Trophoblast cell (in vitro differentiated cells and primary cell): ENCODE data around the gene MEGF6.
A peak's percentile ranks its signal among the peaks of the same experiment; 100 is the strongest.

ENCODE experiments used
- DNase-seq, 2 donors: peaks; one replicate each; pipeline ENCODE4 v3.0.0-alpha.2; 2016
- H2AFZ ChIP-seq: 2 replicates; pipeline ENCODE4 v1.6.1; 2013; ENCODE audit warnings: low read length, moderate library complexity, mild to moderate bottlenecking; ENCODE audit not compliant: insufficient read depth, poor library complexity
- H2AK5ac ChIP-seq: 2 replicates; pipeline ENCODE4 v1.6.1; 2013; ENCODE audit warnings: mild to moderate bottlenecking, low read length
- H2BK120ac ChIP-seq: 2 replicates; pipeline ENCODE4 v1.6.1; 2013; ENCODE audit warnings: low read length, mild to moderate bottlenecking, moderate library complexity; ENCODE audit not compliant: insufficient read depth, poor library complexity
- H2BK12ac ChIP-seq: 2 replicates; pipeline ENCODE4 v1.6.1; 2013; ENCODE audit warnings: mild to moderate bottlenecking, low read length, moderate library complexity
- H2BK5ac ChIP-seq: 2 replicates; pipeline ENCODE4 v1.6.1; 2013; ENCODE audit warnings: low read length, low read depth, moderate library complexity, mild to moderate bottlenecking; ENCODE audit not compliant: poor library complexity
- H3K14ac ChIP-seq: 2 replicates; pipeline ENCODE4 v1.6.1; 2013; ENCODE audit warnings: mild to moderate bottlenecking, low read length
- H3K18ac ChIP-seq: 2 replicates; pipeline ENCODE4 v1.6.1; 2013; ENCODE audit warnings: mild to moderate bottlenecking, low read length
- H3K23ac ChIP-seq: 2 replicates; pipeline ENCODE4 v1.6.1; 2013; ENCODE audit warnings: low read length
- H3K27ac ChIP-seq: 2 replicates; pipeline ENCODE4 v1.5.1; 2013; ENCODE audit warnings: low read depth, mild to moderate bottlenecking, inconsistent platforms, low read length, moderate library complexity
- H3K27me3 ChIP-seq: 2 replicates; pipeline ENCODE4 v1.6.1; 2013; ENCODE audit warnings: inconsistent platforms, mild to moderate bottlenecking, low read length, moderate library complexity; ENCODE audit not compliant: insufficient read depth
- H3K36me3 ChIP-seq, 2 experiments: 1 replicate in 1 of 2; 2 replicates in 1 of 2; pipeline ENCODE4 v1.6.1; 2013; ENCODE audit warnings: low read length in 2 of 2, mild to moderate bottlenecking in 2 of 2, moderate library complexity in 1 of 2; ENCODE audit not compliant: insufficient read depth in 2 of 2, control insufficient read depth in 1 of 2
- H3K4ac ChIP-seq: 2 replicates; pipeline ENCODE4 v1.6.1; 2013; ENCODE audit warnings: low read depth, mild to moderate bottlenecking, low read length, moderate library complexity
- H3K4me1 ChIP-seq, 2 experiments: 1 replicate in 1 of 2; 2 replicates in 1 of 2; pipeline ENCODE4 v1.6.1; 2013; ENCODE audit warnings: low read length in 2 of 2, mild to moderate bottlenecking in 2 of 2, moderate library complexity in 1 of 2; ENCODE audit not compliant: insufficient read depth in 2 of 2, control insufficient read depth in 1 of 2
- H3K4me2 ChIP-seq: 2 replicates; pipeline ENCODE4 v1.6.1; 2013; ENCODE audit warnings: inconsistent platforms, mild to moderate bottlenecking, low read length, moderate library complexity
- H3K4me3 ChIP-seq: 2 replicates; pipeline ENCODE4 v1.5.1; 2013; ENCODE audit warnings: mild to moderate bottlenecking, low read depth, low read length, inconsistent platforms
- H3K79me1 ChIP-seq: one replicate; pipeline ENCODE4 v1.6.1; 2013; ENCODE audit warnings: low read length
- H3K79me2 ChIP-seq: 2 replicates; pipeline ENCODE4 v1.6.1; 2013; ENCODE audit warnings: low read length, mild to moderate bottlenecking; ENCODE audit not compliant: control insufficient read depth, insufficient read depth, poor library complexity
- H3K9ac ChIP-seq: 2 replicates; pipeline ENCODE4 v1.6.1; 2013; ENCODE audit warnings: mild to moderate bottlenecking, low read length
- H3K9me3 ChIP-seq: 2 replicates; pipeline ENCODE4 v1.6.1; 2013; ENCODE audit warnings: low read depth, mild to moderate bottlenecking, control low read depth, inconsistent platforms, low read length; ENCODE audit not compliant: insufficient read depth
- H4K12ac ChIP-seq: 2 replicates; pipeline ENCODE4 v1.6.1; 2013; ENCODE audit warnings: low read depth, mild to moderate bottlenecking, low read length, moderate library complexity
- H4K8ac ChIP-seq: 2 replicates; pipeline ENCODE4 v1.6.1; 2013; ENCODE audit warnings: low read depth, mild to moderate bottlenecking, low read length, moderate library complexity
- H4K91ac ChIP-seq: one replicate; pipeline ENCODE4 v1.6.1; 2013; ENCODE audit warnings: low read depth, mild to moderate bottlenecking, low read length, moderate library complexity
- WGBS: extraction: QIAGEN DNeasy Blood & Tissue Kit; methylation state at CpG from one replicate; pipeline ENCODE4 v1.1.7; 2013; ENCODE audit warnings: missing lambda C conversion rate; ENCODE audit not compliant: insufficient read length, insufficient coverage; ENCODE audit errors: extremely low coverage; 5-methylcytosine and 5-hydroxymethylcytosine counted together

The MEGF6 gene

DNA sequence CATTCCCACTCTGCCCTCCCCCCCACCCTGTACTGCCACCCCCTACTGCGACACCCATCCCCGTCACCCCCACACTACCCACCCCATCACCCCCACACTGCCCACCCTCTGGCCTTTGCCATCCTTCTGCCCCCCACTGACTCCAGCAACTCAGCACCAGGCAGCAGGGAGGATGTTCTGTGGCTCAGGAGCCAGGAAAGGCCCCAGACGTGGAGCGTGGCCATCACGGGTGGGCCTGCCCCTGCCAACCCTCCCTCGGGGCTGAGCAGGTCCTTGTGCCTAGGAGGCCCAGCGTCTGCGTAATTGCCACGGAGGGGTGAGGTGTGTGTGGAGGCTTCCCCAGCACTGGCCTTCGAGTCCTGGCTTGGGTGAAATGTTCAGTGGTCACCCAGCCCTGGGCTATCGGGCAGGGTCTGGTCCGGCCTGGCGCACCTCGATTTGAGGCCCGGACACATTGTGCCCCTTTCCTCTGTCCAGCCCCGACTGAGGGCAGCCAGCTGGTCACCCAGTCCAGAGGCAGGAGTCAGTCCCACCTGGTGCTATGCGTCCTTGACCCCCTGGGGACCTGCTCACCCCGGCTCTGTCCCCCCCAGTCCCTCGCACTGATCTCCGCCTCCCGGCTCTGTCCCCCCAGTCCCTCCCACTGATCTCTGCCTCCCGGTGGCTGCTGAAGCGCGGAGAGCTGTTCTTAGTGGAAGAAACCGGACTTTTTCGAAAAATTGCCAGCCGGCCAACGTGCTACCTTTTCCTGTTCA lies 133.9 kb downstream of the MEGF6 start:
- H3K27me3 ChIP-seq: no peaks in the 10 kb centered on the region
- H4K8ac ChIP-seq: no peak overlapping the region
- no peak overlapping the region for H3K4me2 ChIP-seq
- H3K4me1 ChIP-seq: peaks cover 1 to 2% of the 10 kb centered on the region in 2 experiments
- no CpG with 5 or more reads among the region's 28 CpGs for WGBS
- H3K36me3 ChIP-seq: peaks cover 4 to 5% of the 10 kb centered on the region in 2 experiments
- no peak overlapping the region for H2BK12ac ChIP-seq
- H3K4me3 ChIP-seq: no peak overlapping the region
- no peak overlapping the region for H3K27ac ChIP-seq
- no peaks in the 10 kb centered on the region for H3K79me2 ChIP-seq
- H2BK120ac ChIP-seq: no peak overlapping the region
- no peak overlapping the region for H3K4ac ChIP-seq
- H3K9ac ChIP-seq: no peak overlapping the region
- no peak overlapping the region for H3K23ac ChIP-seq
- peak; percentile 63 to 84 for DNase-seq
- H3K79me1 ChIP-seq: no peaks in the 10 kb centered on the region
- peaks cover 3% of the 10 kb centered on the region for H3K9me3 ChIP-seq
- no peak overlapping the region for H3K14ac ChIP-seq
- H4K91ac ChIP-seq: no peak overlapping the region
- H4K12ac ChIP-seq: no peak overlapping the region
- no peak overlapping the region for H3K18ac ChIP-seq
- no peak overlapping the region for H2AFZ ChIP-seq
- H2AK5ac ChIP-seq: no peak overlapping the region
- H2BK5ac ChIP-seq: no peak overlapping the region

DNA sequence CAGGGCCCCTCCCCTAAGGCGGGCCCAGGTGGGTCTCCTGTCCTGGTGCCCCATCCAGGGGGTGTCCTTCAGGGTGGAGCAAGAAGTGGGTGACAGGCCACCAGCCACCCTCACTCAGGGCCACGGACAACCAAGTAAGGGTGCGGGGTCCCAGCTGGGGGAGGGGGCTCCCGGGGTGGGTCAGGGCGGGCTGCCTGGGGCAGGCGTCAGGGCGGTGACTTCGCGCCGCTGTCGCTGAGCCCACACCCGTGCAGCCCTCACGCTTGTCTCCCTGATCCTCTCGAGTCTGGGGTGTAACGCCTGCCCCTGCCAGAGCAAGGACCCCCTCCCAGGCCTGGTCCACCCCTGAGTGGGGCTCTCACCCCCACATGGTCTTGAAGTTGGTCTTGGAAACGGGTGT lies 134.6 kb downstream of the MEGF6 start:
- WGBS: no CpG with 5 or more reads among the region's 16 CpGs
- Histone ChIP-seq H3K4me3 (no peak overlapping the region), H3K9ac (no peak overlapping the region)

DNA sequence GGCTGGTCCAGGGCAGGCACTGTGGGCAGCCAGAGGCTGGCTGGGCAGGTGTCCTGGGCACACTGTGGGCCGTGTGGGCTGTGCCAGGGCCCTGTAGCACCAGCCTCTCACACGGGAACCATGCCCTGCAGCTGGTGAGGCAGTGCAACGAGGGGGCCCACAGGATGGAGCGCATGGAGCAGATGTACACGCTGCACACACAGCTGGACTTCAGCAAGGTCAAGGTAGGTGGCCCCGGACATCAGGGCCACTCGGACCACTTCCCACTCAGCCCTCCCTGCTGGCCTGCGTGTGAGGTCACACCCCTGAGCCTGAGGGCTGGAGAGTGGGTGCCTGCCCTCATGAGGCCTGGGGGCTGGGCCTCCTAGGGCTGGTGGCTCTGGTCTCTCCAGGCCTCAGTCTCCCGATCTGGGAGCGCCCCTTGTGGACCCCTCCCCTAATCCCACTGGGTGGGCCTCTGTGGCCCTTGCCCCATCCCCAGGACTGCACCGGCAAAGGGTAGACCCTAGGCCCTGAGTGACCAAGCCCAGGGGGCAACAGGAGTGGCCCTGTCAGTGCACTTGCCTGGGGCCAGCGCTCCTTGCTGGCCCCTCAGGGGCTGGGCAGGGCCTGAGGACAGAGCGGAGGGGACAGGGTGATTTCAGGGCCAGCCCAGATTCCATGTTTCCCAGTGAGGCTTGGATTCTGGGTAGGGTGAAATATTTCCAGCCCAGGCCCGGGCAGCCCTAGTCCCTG lies 135.3 kb downstream of the MEGF6 start:
- H3K79me2 ChIP-seq: peaks cover 1% of the 10 kb centered on the region
- H3K4me1 ChIP-seq: peaks cover 3 to 11% of the 10 kb centered on the region in 2 experiments
- no peak overlapping the region for H3K23ac ChIP-seq
- H4K12ac ChIP-seq: no peak overlapping the region
- H3K4ac ChIP-seq: no peak overlapping the region
- H2AK5ac ChIP-seq: no peak overlapping the region
- H3K4me2 ChIP-seq: no peak overlapping the region
- no peak overlapping the region for H3K14ac ChIP-seq
- DNase-seq: peak; percentile 85 to 90
- H2AFZ ChIP-seq: no peak overlapping the region
- no peaks in the 10 kb centered on the region for H3K27me3 ChIP-seq
- H2BK5ac ChIP-seq: no peak overlapping the region
- H3K9ac ChIP-seq: no peak overlapping the region
- no peak overlapping the region for H2BK120ac ChIP-seq
- no CpG with 5 or more reads among the region's 14 CpGs for WGBS
- H3K79me1 ChIP-seq: peaks cover 3% of the 10 kb centered on the region
- H4K8ac ChIP-seq: no peak overlapping the region
- H4K91ac ChIP-seq: no peak overlapping the region
- H3K27ac ChIP-seq: no peak overlapping the region
- peaks cover 3% of the 10 kb centered on the region for H3K9me3 ChIP-seq
- peak overlapping the region; percentile 14 for H3K4me3 ChIP-seq
- H3K36me3 ChIP-seq: peaks cover 4 to 5% of the 10 kb centered on the region in 2 experiments
- H3K18ac ChIP-seq: no peak overlapping the region
- no peak overlapping the region for H2BK12ac ChIP-seq

More for the DNA sequence above, 134.6 kb downstream of the MEGF6 start:
- Histone ChIP-seq H3K79me1 (no peaks in the 10 kb centered on the region), H3K79me2 (no peaks in the 10 kb centered on the region), H3K27ac (no peak overlapping the region), H3K4me1 (peaks cover 0 to 5% of the 10 kb centered on the region in 2 experiments), H3K9me3 (peaks cover 3% of the 10 kb centered on the region), H4K91ac (no peak overlapping the region), H2AK5ac (no peak overlapping the region), H3K14ac (no peak overlapping the region), H4K12ac (no peak overlapping the region), H3K36me3 (peaks cover 4 to 5% of the 10 kb centered on the region in 2 experiments), H2BK120ac (no peak overlapping the region), H2BK12ac (no peak overlapping the region), H2AFZ (no peak overlapping the region), H3K23ac (no peak overlapping the region), H3K4me2 (no peak overlapping the region), H4K8ac (no peak overlapping the region), H3K18ac (no peak overlapping the region), H2BK5ac (no peak overlapping the region), H3K27me3 (no peaks in the 10 kb centered on the region), H3K4ac (no peak overlapping the region)
- no peak for DNase-seq

DNA sequence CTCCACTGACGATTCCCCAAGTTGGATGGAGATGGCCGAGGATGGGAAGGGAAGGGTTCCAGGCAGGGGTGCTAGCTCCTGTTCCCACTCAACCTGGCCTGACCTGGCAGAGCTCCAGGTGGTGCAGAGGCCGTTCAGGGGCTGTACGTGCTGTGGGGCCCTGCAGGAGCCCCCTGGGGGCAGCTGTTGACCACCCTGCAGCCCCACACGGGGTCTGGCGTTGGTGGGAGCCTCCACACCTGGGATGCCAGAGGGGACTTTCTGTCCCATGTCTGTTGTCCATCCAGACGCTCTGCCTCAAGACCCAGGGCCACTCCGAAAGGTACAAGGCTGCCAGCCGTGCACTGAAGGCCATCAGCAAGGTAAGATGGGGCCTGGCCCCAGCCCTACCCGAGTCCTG lies 136.9 kb downstream of the MEGF6 start:
- H3K27ac ChIP-seq: no peak overlapping the region
- H3K4me1 ChIP-seq: peaks cover 9 to 18% of the 10 kb centered on the region in 2 experiments
- H2BK12ac ChIP-seq: no peak overlapping the region
- no peak overlapping the region for H3K4ac ChIP-seq
- no peak overlapping the region for H2AFZ ChIP-seq
- H3K14ac ChIP-seq: no peak overlapping the region
- no peaks in the 10 kb centered on the region for H3K27me3 ChIP-seq
- H4K12ac ChIP-seq: no peak overlapping the region
- no peak overlapping the region for H3K4me3 ChIP-seq
- H2AK5ac ChIP-seq: no peak overlapping the region
- no peak overlapping the region for H3K23ac ChIP-seq
- H4K8ac ChIP-seq: no peak overlapping the region
- H3K79me1 ChIP-seq: peaks cover 6% of the 10 kb centered on the region
- H3K4me2 ChIP-seq: no peak overlapping the region
- H3K18ac ChIP-seq: no peak overlapping the region
- peaks cover 9% of the 10 kb centered on the region for H3K9me3 ChIP-seq
- no peak overlapping the region for H4K91ac ChIP-seq
- H3K79me2 ChIP-seq: peaks cover 4% of the 10 kb centered on the region
- H2BK5ac ChIP-seq: no peak overlapping the region
- DNase-seq: no peak
- H2BK120ac ChIP-seq: no peak overlapping the region
- WGBS: no CpG with 5 or more reads among the region's 10 CpGs
- H3K36me3 ChIP-seq: peaks cover 4% of the 10 kb centered on the region in 2 experiments
- H3K9ac ChIP-seq: no peak overlapping the region
